ENCODE measurements around the gene ACYP2.

DNA sequence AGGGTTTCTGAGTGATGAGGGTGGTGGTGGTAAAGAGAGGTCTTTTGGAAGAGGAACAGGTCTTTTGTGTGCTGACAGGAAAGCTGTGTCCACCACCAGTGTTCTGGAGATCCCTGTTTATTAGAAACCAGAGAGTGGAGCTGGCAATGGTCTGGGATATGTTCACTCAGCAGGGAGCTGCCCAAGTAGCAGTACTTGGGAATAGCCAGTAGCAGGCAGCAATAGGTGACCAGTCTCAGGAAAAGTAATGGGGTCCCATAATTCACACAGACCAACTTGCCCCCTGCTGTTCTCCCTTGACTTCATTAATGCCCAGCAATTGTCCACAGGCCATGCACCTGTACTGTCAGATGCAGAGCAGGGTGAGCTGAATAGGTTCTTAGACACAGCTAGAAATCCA lies 138.8 kb downstream of the ACYP2 start:
- TF ChIP-seq ZC3H10 (CRISPR knock-in tag; IDR thresholded peaks at IDR 0.05) (no peak), SNAI2 (CRISPR knock-in tag; IDR thresholded peaks at IDR 0.05) (no peak), ZFP3 (CRISPR knock-in tag; IDR thresholded peaks at IDR 0.05) (no peak), OSR1 (CRISPR knock-in tag; IDR thresholded peaks at IDR 0.05) (no peak), CSDC2 (CRISPR knock-in tag; IDR thresholded peaks at IDR 0.05) (no peak), ZNF70 (CRISPR knock-in tag; IDR thresholded peaks at IDR 0.05) (no peak), TCF4 (CRISPR knock-in tag; IDR thresholded peaks at IDR 0.05; ENCODE audit: borderline replicate concordance) (no peak), ZNF8 (CRISPR knock-in tag; IDR thresholded peaks at IDR 0.05) (no peak), ZFP30 (CRISPR knock-in tag; IDR thresholded peaks at IDR 0.05) (no peak), ESRRG (CRISPR knock-in tag; IDR thresholded peaks at IDR 0.05) (no peak), PPARA (CRISPR knock-in tag; IDR thresholded peaks at IDR 0.05; ENCODE audit: borderline replicate concordance) (no peak)
- TF ChIP-seq, protein P1, sequence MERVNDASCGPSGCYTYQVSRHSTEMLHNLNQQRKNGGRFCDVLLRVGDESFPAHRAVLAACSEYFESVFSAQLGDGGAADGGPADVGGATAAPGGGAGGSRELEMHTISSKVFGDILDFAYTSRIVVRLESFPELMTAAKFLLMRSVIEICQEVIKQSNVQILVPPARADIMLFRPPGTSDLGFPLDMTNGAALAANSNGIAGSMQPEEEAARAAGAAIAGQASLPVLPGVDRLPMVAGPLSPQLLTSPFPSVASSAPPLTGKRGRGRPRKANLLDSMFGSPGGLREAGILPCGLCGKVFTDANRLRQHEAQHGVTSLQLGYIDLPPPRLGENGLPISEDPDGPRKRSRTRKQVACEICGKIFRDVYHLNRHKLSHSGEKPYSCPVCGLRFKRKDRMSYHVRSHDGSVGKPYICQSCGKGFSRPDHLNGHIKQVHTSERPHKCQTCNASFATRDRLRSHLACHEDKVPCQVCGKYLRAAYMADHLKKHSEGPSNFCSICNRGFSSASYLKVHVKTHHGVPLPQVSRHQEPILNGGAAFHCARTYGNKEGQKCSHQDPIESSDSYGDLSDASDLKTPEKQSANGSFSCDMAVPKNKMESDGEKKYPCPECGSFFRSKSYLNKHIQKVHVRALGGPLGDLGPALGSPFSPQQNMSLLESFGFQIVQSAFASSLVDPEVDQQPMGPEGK (CRISPR knock-in tag; IDR thresholded peaks at IDR 0.05; ENCODE audit: borderline replicate concordance): no peak
